KBM-7 (cell line): ENCODE measurements around the gene IL20.

Source experiments
- DNase-seq: peaks from one replicate; pipeline ENCODE4 v3.0.0-alpha.2; 2015
- in situ Hi-C: fragments of 300-500 bp; cut with MboI; formaldehyde crosslinking; loops from 2 replicates; pipeline ENCODE4 v1.14.3; 2020; ENCODE audit warnings: low sequenced_read_pairs, low pct_unique_long_range_greater_than_20kb, mixed read lengths

The IL20 gene

DNA sequence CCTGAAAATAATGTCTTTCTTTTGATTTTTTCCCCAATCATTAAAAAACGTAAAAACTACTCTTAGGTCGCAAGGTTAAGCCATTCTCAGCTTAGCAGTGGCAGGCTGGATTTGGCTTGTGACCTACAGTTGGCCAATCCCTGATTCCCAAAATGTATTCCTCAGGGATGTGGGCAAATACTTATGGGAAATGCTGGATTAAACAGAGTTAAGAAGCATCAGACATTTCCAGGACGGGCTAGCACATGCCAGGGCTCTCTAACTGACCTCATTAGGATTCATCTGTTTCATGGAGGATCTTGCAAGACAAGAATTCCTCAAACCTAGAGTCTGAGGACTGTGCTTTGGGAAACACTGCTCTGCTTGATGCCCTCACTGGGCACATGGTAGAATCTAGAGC lies 30.8 kb downstream of the IL20 start:
- no peak for DNase-seq
- in situ Hi-C loops: no loop called here

DNA sequence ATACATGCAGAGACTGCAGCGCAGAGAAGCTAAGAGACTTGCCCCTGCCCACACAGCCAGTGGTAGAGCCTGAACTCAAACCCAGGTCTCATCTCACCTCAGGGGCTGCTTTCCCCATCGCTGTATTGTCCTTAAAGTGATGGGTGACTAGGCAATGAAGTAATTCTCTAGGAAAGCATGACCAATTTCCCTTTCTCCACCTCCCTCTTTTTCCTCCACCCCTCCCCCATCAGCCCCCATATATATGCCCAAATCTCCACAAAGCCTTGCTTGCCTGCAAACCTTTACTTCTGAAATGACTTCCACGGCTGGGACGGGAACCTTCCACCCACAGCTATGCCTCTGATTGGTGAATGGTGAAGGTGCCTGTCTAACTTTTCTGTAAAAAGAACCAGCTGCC lies 31.8 kb downstream of the IL20 start, which contains the start of gene IL24:
IL24 (plus strand) TSS at position 269 of the 400 bp plus-strand sequence. CDS start 390 bp downstream, outside the sequence.
- in situ Hi-C loops: no loop called here
- DNase-seq: no peak

DNA sequence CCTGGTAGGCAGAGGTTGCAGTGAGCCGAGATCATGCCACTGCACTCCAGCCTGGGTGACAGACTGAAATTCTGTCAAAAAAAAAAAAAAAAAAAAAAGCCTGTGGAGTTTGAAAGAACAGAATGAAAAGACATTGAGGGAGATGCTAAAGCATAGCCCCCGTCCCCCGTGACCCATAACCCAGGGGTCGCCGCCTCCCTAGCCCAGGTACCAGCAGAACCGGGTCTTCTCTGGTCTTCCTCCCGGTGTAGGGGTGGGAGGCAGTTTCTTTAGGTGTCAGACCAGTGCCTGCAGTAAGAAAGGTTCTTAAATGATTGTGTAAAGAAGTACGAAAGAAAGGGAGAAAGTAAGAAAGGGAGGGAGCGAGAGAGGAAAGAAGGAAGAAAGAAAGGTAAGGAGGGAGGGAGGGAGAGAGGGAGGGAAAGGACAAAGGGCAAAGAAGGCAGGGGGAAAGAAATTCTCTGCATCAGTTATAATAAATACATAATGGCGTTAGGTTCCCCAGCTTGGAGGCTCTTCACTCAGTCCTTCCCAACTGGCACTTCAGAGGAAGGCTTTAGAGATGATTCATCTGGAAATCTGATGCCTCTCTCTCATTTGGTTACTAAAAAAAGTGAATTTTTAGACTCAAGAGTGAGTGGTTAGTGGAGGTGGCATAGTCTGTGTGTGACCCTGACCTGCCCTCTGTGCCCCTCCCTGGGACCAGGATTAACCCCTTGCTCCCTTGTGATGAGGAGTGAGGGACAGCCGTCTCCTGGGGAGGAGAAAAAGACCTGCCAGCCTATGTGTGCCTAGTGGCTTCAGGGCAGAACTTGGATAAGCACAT lies 32.9 kb downstream of the IL20 start:
- in situ Hi-C loops: no loop called here
- no peak for DNase-seq

DNA sequence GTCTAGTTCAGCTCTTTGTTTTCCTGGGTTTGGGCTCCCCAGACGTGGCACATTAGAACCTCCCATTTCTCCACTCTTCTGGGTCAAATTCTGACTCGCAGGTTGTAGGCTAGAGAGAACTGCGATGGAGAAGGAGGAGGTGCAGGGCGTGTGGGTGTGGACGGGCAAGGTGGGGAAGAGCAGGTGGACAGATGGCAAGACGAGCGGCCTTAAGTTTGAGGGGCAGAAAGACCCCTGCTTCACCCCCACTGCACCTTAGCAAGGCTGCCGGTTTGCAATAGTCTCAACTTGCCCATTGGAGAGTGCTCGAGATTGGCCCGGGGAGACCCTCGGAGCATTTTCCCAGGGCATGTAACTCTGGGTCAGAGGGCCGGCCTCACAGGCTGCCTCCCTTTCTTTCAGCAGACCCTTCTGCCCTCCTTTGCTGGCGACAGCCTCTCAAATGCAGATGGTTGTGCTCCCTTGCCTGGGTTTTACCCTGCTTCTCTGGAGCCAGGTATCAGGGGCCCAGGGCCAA lies 33.5 kb downstream of the IL20 start:
- DNase-seq: no peak
- in situ Hi-C loops: no loop called here

DNA sequence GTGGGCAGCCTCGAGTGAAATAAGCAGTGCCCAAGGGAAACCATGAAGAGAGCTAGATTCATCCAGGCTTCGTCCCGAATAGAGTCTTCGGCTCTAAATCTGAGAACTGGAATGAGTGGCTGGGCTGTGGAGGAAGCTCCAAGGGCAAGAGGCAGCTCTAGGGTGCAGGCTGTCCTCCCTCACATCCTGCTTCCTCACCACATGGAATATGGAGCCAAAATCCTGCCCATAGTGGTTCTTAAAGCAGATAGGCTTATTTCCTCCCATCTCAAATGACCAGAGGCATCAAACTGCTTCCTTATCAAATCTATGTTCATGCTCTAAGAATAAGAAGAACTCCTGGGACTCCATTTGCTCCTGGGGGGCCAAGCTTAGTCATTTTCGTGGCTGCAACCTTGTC lies 34.3 kb downstream of the IL20 start:
- in situ Hi-C loops: loop anchor here (25.0 kb wide), 1 partner anchor 162 kb away; no protein-coding TSS in a partner anchor

DNA sequence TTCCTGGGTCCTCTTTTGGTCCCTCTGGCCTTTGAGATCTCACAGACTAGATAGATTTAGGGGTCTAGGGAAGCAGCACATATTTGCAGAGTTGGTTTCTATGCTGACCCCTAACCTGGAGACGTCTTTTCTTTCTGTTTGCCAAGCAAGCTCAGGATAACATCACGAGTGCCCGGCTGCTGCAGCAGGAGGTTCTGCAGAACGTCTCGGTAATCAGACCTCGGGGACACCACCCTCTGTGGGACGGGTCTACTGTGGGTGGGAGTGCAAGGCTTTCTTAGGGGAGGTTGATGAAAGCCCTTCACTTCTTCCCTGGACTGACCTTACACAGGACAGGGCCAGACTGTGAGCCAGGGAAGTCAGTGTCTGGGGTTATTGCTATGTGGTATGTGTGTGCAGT lies 34.7 kb downstream of the IL20 start:
- DNase-seq: no peak
- in situ Hi-C loops: loop anchor here (25.0 kb wide), 1 partner anchor 163 kb away; no protein-coding TSS in a partner anchor

More for the DNA sequence above, 34.3 kb downstream of the IL20 start:
- no peak for DNase-seq

DNA sequence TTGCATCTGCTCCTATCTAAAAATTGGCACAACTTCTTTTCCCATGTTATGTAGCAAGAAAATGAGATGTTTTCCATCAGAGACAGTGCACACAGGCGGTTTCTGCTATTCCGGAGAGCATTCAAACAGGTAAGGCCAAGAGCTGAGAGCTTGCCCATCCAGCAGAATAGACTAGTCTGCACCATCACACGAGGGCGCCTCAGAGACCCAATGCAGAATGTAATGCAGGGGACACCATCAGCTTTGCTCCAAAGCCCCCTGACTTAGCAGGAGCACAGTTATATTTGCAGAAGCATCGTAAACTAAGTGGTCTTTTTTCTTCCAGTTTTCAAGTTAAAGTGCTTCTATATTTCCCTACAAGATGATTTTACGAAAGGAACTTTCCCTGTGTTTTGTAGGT lies 36.5 kb downstream of the IL20 start:
- DNase-seq: no peak
- in situ Hi-C loops: loop anchor here (25.0 kb wide), 1 partner anchor 165 kb away; no protein-coding TSS in a partner anchor

DNA sequence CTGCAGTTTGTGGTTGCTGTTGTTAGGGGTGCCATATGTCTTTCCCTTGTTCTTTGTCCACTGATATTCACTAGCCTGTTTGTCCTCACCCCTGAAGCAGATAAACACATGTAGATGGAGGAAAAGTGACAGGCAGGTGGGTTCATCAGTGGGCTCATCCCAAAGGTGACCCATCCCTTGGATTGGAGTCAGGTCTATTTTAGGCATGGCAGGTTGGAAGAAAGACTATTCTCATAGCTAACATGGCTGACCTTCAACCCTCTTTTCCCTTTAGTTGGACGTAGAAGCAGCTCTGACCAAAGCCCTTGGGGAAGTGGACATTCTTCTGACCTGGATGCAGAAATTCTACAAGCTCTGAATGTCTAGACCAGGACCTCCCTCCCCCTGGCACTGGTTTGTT lies 37.3 kb downstream of the IL20 start:
- in situ Hi-C loops: loop anchor here (25.0 kb wide), 1 partner anchor 165 kb away; no protein-coding TSS in a partner anchor

DNA sequence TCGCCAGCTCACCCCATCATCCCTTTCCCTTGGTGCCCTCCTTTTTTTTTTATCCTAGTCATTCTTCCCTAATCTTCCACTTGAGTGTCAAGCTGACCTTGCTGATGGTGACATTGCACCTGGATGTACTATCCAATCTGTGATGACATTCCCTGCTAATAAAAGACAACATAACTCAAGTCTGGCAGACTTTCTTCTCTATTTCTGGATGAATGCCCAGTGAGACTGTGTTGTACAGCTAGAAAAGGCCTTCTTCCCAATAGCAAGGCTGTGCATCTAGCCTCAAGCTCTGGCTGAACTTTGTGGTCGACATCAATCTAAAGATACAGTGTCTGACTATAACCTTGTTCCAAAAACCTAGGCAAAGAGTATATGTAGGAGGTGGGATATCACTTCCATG lies 38.3 kb downstream of the IL20 start:
- in situ Hi-C loops: loop anchor here (25.0 kb wide), 1 partner anchor 166 kb away; no protein-coding TSS in a partner anchor
- no peak for DNase-seq

More for the DNA sequence above, 37.3 kb downstream of the IL20 start:
- DNase-seq: no peak

DNA sequence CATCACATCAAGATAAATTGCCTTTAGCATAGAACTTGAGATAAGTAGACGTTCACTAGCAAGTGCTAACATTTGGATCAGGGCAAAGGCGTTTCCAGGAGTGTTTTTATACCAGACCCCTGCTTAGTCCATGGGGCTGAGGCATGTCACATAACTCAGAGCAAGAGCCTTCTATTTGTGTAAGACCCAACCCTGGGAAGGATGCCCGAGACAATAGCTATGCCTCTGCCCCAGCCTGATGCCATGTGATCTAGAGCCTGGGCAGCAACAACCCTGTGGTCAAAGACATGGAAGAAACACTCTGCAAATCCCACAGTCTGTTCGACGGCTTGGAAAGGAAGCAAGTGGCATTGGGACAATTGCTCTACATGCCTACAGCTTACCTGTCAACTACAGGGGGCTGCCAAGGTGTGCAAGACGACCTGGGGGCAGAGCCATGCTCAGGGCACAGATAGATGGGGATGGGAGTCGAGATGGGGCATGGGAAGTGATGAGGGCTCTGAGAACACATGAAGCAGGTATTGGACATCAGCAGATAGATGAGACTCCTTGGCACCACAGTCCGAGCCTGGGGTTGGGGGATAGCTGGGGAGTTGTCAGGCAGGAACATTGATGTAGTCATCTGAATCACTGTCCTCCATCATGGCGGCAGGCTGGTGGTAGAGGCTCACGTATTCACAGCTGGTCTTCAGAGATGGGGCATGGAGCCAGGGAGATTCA lies 39.2 kb downstream of the IL20 start:
- DNase-seq: no peak
- in situ Hi-C loops: loop anchor here (25.0 kb wide), 1 partner anchor 167 kb away; no protein-coding TSS in a partner anchor

DNA sequence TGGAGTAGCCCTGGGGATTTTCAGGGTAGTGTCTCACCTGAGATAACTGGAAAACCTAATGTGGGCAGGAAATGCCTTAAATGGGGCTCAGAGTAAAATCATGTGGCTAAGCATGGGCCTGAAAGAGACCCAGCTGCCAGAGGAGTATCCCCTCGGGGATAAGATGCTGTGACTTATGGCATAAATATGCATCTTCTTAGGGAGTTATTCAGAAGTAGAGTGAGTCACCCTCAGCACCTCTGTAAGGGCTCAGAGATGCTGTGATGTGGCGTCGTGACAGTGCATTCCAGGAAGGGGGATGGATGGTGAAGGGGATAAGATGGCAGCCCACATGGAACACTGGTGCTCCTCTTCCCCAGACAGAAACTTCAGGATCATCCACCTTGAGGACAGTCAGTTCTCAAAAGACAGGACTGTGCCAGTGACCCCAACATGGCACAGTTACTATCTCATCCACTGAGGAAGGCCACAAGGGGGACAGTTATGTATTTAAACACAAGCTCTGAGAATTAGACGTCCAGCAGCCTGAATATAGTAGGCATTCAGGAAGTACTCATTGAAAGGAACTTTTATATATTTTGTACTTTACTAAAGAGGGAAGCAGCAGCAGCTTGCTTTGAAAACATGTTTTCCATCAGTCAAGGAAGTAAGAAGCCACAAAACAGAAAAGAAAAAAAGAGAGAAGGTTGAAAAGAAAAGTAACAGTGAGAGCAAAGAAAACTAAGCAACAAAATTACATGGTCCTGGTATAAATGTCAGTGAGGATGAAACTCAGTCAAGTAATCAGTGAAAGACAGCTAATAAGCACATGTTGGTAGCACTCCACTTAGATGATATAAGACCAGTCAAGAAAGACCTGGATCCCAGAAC lies 40.1 kb downstream of the IL20 start:
- no peak for DNase-seq

DNA sequence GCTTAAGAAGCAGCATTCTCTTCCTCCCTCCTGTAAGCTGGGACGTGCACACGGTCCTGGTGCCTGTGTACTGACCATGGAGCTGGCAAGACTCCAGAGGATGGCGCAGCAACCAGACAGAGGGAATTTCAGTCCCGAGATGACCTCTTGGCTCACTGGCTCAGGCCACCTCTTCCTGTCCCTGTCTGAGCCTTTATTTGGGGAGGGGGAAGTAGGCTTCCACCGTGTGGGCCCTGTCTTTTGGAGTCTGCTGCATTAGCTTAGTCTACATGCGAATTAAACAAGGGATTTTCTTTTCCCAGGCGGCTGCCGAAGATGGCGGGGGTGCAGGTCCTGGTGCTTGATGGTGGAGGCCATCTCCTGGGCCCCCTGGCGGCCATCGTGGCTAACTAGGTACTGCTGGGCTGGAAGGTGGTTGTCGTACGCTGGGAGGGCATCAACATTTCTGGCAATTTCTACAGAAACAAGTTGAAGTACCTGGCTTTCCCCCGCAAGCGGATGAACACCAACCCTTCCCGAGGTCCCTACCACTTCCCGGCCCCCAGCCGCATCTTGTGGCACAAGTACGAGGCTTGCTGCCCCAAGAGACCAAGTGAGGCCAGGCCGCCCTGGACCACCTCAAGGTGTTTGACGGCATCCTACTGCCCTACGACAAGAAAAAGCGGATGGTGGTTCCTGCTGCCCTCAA lies 42.0 kb downstream of the IL20 start:
- in situ Hi-C loops: loop anchor here (25.0 kb wide), 1 partner anchor 170 kb away; no protein-coding TSS in a partner anchor
- no peak for DNase-seq

More for the DNA sequence above, 40.1 kb downstream of the IL20 start:
- in situ Hi-C loops: loop anchor here (25.0 kb wide), 1 partner anchor 168 kb away; no protein-coding TSS in a partner anchor

DNA sequence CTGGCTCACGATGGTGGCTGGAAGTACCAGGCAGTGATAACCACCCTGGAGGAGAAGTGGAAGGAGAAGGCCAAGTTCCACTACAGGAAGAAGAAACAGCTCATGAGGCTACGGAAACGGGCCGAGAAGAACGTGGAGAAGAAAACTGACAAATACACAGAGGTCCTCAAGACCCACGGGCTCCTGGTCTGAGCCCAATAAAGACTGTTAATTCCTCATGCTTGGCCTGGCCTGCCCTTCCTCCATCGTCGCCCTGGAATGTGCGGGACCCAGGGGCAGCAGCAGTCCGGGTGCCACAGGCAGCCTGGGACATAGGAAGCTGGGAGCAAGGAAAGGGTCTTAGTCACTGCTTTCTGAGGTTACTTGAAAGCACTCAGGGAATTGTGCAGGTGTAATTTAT lies 42.6 kb downstream of the IL20 start:
- in situ Hi-C loops: loop anchor here (25.0 kb wide), 1 partner anchor 171 kb away; no protein-coding TSS in a partner anchor
- DNase-seq: no peak

DNA sequence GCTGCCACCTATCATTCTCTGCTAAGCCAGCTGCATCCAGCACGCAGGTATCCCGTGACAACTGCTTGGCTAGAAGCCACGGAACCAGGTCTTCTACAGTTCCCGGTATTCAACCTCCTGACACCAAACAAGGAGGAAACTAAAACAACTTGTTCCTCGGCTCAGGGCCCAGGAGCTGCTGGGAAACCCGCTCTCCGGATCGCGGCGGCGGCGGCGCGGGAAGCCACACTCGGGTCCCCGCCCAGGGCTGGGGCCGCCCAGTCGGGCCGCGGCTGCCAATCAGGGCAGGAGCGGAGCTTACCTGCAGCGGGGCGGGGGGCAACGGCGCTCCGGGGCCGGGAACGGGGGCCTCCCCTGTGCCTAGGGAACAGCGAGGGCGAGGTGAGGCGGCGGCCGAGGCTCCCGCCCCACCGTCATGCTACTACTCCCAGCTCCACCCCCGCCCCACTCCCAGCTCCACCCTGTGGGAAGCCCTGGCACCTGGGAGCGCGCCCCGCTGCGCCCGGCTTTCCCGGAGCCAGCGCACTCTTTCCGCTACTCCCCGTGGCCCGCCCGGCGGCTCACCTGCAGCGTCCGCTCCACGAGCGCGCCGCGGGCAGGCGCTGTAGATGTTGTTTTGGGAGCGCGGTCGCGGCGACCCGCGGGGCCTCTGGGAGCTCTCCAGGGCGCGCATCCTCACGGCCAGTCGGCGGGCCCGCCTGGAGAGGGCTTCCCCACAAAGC lies 43.9 kb downstream of the IL20 start:
- no peak for DNase-seq
- in situ Hi-C loops: loop anchor here (25.0 kb wide), 1 partner anchor 172 kb away; no protein-coding TSS in a partner anchor

DNA sequence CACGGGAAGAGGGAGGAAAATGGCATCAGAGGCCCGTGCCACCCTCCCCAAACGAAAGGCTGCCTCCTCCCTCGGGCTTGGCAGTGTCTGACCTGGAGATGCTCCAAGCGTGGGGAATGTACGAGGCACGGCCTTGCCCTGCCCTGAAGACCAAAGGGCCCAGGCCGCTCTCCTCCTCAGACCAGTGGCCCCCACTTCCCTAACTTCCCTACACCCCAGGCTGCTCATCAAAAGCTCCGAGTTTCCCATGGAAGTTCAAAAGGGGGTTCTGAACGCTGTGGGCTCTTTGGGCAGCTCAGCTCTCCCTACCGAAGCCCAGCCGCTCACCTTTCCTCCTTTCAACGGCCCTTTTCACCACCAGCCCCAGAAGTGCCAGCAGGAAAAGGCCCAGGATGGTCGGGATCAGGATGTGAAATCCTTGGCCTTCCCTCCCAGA lies 44.5 kb downstream of the IL20 start:
- in situ Hi-C loops: loop anchor here (25.0 kb wide), 1 partner anchor 173 kb away; no protein-coding TSS in a partner anchor
- DNase-seq: no peak

DNA sequence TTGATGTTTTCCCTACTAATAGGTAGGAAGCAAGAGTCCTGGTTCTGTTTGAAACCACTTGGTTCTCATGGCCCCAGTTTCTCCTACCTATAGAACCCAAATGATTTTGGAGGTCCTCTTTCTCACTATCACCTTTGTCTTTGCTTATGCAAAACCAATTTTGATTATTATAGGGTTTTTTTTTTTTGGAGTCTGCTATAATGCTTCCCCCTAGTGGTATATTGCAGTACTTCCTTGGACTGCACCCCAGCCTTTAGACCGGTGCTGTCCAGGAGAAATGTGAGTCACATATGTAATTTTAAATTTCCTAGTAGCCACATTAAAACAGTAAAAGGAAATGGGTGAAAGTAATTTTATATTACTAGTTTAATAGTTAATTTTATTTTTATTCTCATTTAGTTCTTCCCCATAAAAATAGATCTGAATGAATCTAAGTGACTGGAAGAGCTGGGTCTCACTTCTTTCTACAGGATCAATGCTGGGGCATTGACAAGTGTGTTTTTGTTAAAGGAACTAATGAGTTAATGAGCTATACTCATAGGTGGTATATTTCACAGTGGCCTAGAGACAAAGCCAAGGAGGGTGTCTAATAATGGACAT lies 45.7 kb downstream of the IL20 start:
- in situ Hi-C loops: loop anchor here (25.0 kb wide), 1 partner anchor 174 kb away; no protein-coding TSS in a partner anchor
- DNase-seq: peak; percentile 80
